ENCODE measurements around the gene BAHCC1. TPM values are rescaled to one million over a fixed set of nuclear protein-coding genes. Genes with fewer than 3 reads are reported as not detected.

BAHCC1 gene
- total RNA-seq, 1 donor from 2014 or later = 3.6 TPM

DNA sequence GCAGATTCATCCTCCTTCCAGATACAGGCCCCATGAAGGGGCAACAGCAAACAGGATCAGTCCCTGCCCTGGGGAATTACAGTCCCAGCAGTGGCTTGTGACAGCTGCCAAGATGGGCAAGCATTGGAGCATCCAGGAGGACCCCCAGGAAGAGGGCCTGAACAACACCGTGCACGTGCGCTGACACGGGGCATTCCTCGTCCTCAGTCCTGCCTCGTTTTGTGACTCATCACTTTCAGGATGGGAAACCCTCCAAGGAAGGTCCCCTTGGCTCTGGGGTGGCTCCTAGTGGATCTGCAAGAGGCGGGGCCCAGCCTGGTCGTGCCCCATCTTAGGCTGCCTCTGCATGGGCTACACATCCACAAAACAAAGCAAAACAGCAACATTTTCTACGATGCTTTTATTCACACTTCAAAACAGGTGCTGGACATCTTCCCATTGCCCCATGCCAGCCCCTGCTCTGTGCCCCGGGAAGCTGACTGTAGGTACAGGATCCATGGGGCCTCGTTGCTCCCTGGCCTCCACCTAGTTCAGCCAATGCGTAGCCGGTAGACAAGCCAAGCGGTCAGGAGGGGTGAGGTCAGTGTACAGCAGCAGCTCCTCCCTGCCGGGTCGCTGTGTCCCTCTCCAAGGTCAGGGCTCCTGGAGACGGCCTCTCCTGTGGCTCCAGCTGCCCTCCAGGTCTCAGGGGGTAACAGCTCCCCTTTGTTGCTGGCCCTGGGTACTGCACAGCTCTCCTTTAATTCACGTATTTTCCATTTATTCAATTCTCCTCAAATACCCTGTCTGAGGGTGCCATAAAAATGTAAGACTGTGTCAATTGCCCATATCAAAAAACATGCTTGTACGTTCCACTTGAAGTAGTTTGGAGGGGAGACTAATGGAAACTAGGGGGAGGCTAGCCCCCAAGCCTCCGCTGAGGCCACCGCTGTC, 85.1 kb downstream of the BAHCC1 start:
- no peak for DNase-seq (ENCODE audit: low spot score)

DNA sequence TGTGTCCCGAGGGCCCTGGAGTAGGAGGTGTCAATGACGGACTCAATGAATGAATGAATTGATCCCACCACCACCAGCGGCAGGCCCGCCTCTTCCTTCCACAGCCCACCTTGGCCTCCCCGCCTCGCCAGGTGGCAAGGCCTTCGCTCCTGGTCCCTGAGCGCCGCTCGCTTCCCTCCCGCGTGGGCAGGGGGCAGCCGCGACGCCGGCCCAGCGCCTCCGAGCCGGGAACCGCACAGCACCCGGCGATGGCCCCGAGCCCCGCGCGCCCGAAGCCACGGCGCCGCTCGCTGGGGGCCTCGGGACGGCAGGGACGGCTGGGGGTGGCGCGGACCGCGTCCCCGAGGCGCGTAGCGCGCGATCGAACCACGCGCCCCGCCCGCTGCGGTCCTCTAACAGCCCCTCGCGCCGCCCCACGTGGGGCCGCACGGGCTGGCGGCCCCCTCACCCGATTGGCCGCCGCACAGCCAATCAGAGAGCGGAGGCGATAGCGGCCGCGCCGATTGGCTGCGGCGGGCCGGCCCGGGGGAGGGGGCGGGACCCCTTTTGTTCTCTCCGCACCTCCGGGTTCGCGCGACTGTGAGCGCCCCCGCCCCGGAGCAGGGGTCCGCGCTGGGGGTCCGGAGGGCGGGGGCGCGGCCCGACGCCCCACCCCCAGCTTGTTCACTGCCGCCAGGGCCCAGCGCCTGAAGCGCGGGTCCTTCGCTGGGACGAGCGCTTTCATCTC, 86.0 kb downstream of the BAHCC1 start:
- peak; percentile 85 for DNase-seq (ENCODE audit: low spot score)

DNA sequence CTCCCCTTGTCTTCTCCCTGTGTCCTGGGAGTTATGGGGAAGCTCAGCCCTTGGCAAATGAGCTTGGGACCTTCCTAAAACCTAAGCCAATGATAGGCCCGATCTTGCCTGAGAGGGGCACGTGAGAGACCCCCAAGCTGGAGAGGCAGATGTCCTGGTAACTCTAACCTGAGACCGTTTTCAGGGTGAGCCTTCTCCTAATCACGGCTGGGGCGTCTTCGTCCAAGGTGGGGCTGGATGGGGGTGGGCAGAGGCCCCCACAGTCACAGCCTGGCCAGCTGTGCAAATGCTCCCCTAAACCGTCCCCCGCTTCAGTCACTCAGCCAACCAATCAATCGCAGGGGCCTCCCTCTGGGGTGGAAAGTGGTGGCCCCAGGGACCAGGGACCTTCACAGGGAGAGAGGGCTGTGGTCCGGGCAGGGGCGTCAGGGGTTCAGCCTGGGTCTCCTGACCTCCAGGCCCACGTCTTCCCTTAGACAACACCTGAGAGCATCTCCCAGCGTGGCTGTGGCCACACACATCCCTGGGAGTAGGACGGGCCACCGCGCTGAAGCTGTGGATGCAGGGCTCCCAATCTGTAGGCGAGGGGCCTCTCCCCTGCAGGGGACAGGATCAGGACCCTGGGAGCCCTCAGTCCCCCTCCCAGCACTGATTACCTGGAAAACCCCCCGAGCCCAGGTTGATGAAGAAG, 86.7 kb downstream of the BAHCC1 start:
- no peak for DNase-seq (ENCODE audit: low spot score)

DNA sequence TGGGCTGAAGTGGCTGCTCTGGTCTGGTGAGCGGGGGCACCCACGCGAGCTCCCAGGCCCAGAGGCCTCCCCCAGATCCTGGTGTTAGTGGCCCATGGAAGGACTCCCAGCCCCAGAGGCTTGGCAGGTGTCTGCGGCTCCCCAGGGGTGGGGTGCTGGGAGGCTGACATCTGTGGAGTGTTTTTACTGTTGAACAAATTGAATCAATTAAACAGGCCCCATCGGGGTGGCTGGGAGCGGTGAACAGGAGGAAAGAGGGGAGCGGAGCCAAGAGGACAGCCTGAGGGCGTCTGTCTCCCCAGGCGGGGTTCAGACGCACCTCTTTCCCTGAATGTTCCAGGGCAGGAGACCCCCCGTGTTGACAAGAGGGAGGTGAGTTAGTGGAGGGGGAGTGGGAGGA, 87.4 kb downstream of the BAHCC1 start:
- DNase-seq (ENCODE audit: low spot score) = no peak

DNA sequence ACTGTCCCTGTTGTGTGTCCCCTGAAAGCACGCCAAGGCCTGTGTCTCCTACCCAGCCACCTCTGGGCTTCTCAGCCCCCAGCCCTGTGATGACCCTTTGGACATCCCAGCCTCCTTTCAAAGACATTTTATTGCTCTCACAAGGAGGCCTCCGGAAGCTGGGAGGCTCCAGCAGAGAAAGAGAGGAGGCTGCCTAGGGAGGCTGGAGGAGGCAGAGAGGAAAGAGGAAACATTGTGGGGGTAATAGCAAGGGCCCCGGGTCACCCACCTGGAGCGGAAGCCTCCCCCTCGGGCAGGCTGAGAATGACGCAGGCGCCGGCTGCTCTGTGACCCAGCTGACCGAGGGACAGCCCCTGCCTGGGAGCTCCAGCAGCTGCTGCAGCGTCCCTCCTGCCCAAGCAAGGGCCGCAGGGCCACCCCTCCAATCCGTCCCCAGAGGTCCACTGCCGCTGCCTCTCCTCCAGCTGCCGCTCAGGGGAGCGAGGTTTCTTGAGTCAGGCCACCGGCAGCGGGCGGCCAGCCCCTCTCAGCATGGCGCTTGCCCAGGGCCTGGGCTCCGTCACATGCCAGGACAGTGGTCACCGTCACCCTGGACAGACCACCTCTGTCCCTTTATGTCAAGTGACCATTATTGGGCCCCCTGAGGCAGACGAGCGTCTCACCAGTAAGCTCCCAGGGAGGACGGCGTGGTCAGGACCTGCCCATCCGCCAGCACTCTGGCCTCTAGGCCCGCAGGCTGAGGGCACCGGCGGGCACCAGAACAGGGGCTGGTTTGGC, 88.0 kb downstream of the BAHCC1 start:
- no peak for DNase-seq (ENCODE audit: low spot score)

DNA sequence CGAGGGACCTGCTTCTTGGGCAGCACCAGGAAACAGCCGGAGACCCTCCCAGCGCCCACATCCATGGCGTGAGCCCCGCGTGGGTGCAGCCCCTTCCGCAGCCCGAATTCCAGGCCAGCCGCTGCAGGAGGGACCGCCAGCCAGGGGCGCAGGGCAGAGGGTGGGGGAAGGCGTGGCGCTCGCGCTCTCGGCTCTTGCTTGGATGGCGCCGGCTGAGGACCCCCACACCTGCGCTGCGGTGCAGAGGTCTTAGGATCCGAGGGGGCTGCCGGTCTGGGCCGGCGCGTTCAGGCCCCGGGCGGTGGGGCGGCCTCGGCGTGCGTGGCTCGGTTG, 88.6 kb downstream of the BAHCC1 start:
- DNase-seq (ENCODE audit: low spot score) = no peak

DNA sequence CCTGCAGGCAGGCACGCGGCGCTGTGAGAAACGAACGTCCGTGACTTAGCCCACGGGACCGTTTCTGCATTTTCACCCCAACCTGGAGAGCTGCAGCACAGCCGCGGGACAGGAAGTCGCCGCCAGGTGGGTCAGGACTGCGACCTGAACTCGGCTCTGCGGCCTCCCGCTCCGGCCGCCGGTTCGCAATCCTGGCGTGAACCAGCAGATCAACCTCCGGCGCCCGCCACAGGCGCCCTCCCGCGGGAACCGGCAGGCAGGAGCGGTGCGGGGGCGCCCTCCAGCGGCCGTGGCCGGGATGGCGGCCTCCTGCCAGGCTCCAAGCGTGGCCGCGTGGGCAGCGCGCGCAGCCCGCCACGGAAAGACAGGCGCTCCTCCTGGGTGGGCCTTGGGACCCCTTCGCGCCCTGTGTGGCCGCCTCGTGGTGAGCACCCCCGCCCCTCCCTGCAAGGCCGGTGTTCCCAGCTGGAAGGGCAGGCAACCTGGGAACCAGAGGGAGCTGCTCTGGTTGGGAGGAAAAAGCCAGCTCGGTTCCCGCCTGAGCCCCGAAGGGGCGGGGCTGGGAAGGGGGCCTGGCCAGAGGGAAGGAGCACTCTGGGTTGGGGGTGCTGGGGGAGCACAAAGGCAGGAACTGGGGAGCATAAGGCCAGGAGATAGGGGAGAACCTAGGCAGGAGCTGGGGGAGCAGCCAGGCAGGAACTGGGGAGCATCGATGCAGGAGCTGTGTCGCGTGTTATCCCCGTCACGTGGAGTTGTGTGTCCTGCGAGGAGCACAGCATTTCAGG, 89.1 kb downstream of the BAHCC1 start:
- peak; percentile 80 for DNase-seq (ENCODE audit: low spot score)

DNA sequence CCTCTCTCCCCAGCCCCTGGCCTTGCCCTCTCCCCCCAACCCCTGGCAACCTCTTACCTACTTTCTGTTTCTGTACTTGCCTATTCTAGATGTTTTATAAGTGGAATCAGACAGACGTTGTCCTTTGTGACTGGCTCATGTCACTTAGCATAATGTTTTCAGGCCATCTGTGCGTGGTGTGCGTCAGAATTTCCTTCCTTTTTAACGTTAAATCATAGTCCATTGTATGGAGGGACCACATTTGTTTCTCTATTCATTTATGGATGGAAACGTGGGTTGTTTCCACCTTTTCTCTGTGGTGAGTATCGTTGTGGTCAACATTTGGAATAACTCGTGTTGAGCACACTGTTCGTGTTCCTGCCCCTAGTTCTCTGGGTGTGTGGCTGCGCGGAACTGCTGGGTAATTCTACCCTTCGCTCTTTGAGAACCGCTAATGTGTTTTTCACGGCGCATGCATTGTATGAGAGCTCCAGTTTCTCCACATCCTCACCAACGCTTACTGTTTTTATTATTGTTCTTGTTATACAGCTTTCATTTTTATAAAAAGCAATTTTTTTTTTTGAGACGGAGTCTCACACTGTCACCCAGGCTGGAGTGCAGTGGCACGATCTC, 91.0 kb downstream of the BAHCC1 start:
- DNase-seq (ENCODE audit: low spot score) = no peak

DNA sequence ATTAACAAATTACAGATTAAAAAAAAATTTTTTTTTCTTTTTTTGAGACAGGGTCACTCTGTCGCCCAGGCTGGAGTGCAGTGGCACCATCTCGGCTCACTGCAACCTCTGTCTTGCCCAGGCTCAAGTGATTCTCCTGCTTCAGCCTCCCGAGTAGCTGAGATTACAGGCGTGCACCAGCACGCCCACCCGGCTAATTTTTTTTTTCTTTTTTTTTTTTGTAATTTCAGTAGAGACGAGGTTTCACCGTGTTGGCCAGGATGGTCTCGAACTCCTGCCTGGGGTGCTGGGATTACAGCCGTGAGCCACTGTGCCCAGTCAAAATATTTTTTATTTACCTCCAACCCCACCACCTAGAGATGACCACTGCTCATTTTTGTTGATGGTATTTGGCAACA, 91.8 kb downstream of the BAHCC1 start:
- DNase-seq (ENCODE audit: low spot score) = no peak

DNA sequence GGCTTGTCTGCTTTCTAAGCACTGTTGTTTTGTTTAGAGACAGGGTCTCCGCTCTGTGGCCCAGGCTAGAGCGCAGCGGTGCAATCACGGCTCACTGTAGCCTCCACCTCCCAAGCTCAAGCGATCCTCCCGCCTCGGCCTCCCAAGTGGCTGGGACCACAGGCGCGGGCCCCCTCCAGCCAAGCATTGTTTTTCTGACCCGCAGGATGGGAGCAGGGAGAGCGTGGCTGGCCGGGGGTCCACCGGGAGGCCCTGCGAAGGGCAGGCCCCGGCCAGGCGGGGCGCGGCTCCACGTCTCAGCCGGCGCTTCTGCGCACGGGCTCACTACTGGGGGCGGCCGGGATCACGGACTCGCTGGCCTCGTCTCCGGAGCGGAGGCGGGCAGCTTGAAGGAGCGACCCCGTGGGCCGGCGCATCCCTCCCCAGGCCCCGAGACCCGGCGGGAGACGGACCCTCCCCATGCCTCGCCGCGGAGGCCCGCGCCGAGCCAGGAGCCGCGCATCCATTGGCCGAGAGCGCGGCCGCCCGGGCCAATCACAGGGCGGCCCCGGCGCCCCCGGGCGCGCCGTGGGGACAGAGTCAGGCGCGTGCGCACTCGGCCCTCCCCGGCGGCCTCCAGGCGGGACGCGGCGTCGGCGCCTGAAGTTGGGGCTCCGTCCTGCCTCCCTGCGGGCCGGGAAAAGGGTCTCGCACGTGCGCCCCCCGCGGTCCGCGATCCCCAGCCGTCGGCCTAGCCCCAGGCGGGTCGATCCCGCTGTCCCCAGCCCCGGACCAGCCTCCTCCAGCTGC, 92.4 kb downstream of the BAHCC1 start:
- DNase-seq (ENCODE audit: low spot score) = peak; percentile 85

DNA sequence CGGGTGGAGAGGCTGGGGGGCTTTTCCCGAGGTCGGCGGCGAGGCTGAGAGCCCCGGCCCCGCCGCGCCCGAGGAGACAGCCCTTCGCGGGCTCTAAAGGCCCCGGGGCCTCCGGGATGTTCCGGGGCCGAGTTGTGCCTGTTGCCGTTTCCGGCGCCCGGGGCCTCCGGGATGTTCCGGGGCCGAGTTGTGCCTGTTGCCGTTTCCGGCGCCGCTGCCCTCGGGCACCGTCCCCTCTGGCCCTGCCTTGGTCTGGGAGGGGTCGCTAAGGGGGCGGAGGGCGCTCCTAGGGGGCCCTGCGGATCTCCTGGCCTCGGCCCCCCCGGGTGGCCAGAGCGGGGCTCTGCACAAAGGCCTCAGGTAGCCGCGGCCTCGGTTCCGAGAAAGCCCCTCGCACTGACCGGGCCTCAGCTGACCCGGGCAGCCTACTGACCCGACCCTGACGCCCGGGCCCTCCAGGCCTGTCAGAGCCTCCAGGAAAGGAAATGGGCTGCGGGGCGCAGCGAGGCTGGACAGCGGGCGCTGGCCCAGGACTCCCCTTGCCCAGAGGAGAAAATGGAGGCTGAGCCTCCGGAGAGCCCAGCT, 93.1 kb downstream of the BAHCC1 start:
- no peak for DNase-seq (ENCODE audit: low spot score)

DNA sequence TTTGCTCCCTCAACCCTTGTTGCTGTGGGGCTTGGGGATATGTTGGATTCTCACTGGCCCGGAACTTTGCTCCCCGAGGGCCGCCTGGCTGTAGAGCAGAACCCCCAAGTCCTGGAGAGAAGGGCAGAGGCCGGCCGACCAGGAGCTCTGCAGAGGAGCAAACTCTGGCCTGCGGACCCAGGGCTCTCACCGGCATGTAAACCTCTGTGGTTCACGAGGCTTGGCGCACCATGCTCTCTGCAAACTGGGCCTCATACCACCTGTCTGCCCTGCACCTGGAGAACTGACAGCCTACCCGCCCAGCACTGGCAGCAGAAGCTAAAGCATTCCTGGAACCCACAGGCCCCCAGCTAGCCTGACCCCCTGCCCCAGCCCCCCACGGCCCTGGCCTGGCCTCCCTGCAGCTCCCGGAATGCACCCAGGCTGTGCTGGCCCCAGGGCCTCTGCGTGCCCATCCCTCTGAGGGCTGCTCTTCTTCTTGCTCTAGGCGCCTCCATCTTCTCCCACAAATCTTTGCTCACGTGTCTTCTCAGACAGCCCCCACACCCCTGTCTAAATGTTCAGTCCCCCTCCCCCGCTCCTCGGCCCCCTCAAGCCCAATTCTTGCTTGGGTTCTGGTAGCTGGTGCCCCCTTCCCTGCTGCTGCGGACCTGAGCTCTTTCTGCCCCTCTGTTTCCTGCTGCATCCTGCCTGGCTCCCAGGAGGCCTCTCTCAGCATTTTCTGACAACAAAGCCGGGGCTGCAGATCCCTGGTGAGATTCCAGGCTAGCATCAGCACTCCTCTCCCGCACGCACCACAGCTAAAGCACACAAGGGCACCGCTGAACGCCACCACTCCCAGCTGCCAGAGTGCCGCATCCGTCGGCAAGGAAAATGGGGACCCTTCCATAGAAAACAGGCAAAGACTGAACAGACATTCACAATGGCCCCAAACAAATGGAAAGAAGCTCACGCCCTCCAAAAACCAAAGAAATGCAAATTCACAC, 94.0 kb downstream of the BAHCC1 start:
- DNase-seq (ENCODE audit: low spot score) = peak; percentile 64

DNA sequence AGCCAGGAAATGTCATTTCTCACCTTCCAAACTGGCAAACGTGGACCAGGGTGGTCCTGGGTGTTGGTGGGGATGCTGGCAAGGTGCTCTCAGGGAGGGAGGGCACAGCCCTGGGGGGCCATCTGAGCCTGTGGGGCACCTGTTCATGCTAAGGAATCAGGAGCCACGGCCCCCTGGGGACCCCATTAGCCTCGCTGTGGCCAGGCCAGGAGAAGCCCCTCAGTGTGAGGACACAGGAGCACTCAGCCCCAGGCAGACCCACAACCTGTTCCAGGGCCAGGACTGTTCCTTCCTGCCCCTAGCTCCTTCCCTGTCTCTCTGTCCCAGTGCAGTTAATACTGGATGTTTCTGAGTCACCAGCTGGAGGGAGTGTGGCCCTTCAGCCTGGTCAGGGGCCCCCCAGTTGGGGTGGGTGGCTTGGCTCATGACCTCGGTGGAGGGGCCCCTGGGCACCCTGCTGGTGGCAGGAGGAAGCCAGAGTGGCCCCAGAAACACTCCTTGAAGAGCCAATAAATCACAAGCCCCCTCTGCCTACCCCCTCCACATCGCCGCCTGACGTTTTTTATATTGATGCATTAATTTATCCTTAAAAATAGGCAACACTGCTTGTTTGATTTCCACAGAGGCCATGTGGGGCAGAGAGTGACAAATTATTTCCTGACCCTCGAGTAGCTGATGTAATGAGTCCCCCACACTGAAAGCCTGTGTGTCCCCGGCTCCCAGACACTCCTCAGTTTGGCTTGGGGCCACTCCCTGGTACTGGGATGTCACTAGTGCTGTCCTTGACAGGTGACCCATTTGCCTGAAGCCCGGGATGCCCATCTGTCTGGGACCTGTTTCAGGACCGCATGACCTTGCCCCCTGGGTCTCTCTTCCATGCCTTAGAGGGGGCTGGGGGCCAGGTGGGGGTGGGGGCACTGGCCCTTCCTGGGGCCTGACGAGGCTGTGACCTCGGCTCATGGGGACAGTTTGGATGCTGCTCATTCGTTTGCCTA, 95.0 kb downstream of the BAHCC1 start:
- no peak for DNase-seq (ENCODE audit: low spot score)

DNA sequence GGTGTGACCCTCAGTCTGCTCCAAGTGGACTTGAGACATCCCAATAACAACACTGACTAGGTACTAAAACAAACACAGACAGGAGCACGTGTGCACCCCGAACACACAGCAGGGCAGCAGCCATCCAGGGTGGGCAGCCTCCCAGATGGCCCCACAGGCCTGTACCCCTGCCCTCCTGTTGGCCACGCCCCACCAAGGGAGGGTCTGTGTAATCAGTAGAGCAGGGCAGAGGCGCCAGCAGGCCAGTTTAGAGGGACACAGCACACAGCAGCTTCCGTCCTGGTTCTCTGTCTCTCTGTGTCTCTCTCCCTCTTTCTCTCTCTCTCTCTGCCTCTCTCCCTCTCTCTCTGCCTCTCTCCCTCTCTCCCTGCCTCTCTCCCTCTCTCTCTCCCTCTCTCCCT, 95.9 kb downstream of the BAHCC1 start:
- no peak for DNase-seq (ENCODE audit: low spot score)

DNA sequence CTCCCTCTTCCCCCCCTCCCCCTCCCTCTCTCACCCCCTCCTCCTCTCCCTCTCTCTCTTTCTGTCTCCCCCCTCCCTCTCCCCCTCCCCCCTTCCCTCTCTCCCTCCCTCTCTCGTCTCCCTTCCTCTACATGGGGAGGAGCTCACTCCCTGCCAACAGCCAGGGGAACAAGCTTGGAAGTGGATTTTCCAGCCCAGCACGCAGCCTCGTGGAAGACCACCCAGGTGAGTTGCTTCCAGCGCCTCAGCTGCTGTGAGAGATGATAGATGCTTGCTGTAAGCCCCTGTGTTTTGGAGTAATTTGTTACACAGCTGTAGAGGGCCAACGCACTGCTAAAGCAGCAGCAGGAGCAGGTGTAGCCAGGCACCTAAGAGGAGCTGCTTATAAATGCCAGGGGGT, 96.5 kb downstream of the BAHCC1 start:
- DNase-seq (ENCODE audit: low spot score) = no peak

DNA sequence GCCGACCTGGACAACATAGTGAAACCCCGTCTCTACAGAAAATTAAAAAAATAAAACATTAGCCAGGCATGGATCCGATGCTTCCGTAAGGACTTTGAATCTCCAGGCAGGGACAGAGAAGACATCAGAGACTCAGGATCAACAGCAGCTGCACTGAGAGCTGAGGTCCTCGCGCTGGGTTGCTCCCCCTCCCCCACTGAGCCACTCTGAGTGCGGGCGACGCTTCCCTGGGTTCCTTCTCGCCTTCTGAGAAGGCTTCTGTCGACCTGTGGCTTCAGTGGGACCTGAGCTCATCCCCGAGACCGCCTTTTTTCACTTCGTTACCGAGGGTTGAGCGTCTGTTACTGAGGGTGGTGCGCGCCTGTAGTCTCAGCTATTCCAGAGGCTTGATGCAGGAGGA, 96.9 kb downstream of the BAHCC1 start:
- no peak for DNase-seq (ENCODE audit: low spot score)

DNA sequence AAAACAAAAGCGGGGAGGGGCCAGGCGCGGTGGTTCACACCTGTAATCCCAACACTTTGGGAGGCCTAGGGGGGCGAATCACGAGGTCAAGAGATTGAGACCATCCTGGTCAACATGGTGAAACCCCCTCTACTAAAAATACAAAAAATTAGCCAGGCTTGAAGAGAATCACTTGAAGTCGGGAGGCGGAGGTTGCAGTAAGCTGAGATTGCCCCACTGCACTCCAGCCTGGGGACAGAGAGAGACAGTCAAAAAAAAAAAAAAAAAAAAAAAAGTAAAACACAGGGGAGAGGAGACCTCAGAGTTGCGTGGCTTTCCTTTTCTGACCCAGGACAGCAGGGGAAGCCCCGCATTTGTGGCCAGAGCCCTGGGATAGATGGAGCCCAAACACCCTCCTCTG, 97.4 kb downstream of the BAHCC1 start:
- DNase-seq (ENCODE audit: low spot score) = no peak
